Panc1 (cell line): ENCODE data around the gene OASL. TPM values are rescaled to one million over a fixed set of nuclear protein-coding genes. Genes with fewer than 3 reads are reported as not detected.

Source experiments
- ATAC-seq: fragments of 200-7000 bp; cut with Tn5 transposase; 2 replicates; pipeline ENCODE4 v1.9.1; 2020; ENCODE audit warnings: mild to moderate bottlenecking, moderate library complexity
- BruUV-seq: library from RNA; stranded (reverse); fragments of 400-500 nt; replicated peaks from 2 replicates; lab custom pipeline; 2021; lab: Mats Ljungman, UMichigan
- CTCF ChIA-PET: fragments of 300-600 bp; sonication (Branson Sonifier 250); formaldehyde crosslinking; loops from one replicate; lab custom pipeline; 2022; ENCODE audit warnings: antibody characterized with exemption; lab: Charles Lee
- POLR2A ChIA-PET: fragments of 300-600 bp; sonication (Branson Sonifier 250); formaldehyde crosslinking; loops from one replicate; lab custom pipeline; 2022; ENCODE audit warnings: antibody characterized with exemption; lab: Charles Lee
- DNase-seq: peaks from one replicate; pipeline ENCODE4 v3.0.0-alpha.2; 2010; ENCODE audit warnings: low read depth, low spot score
- H3K27ac ChIP-seq: 2 replicates; pipeline ENCODE4 v1.5.1; 2011; ENCODE audit warnings: mild to moderate bottlenecking, low read length, inconsistent platforms
- H3K27me3 ChIP-seq: fragments of 200-500 bp; sonication (Bioruptor generic); 2 replicates; pipeline ENCODE4 v1.6.0; 2014; ENCODE audit warnings: low read length, inconsistent platforms; ENCODE audit not compliant: control insufficient read depth, insufficient read depth
- H3K36me3 ChIP-seq: fragments of 200-500 bp; sonication (Bioruptor generic); 2 replicates; pipeline ENCODE4 v1.5.1; 2014; ENCODE audit warnings: inconsistent platforms, mild to moderate bottlenecking, low read length, moderate library complexity; ENCODE audit not compliant: control insufficient read depth, insufficient read depth
- H3K4me1 ChIP-seq: 2 replicates; pipeline ENCODE4 v1.5.1; 2011; ENCODE audit warnings: inconsistent platforms, mild to moderate bottlenecking, low read length, moderate library complexity; ENCODE audit not compliant: control insufficient read depth, insufficient read depth
- H3K4me3 ChIP-seq, 2 experiments: 2 replicates each; pipeline ENCODE4 v1.5.1; 2011 to 2012; ENCODE audit warnings: low read depth in 2 of 2, low read length in 2 of 2, mild to moderate bottlenecking in 2 of 2, inconsistent platforms in 1 of 2, moderate library complexity in 1 of 2
- H3K9me3 ChIP-seq: fragments of 200-500 bp; sonication (Bioruptor generic); 2 replicates; pipeline ENCODE4 v1.5.1; 2014; ENCODE audit warnings: low read depth, mild to moderate bottlenecking, inconsistent platforms, low read length, moderate library complexity; ENCODE audit not compliant: control insufficient read depth, insufficient read depth
- CTCF ChIP-seq: fragments of 450-650 bp; IDR thresholded peaks from 2 replicates; pipeline ENCODE4 v1.5.1; 2017; ENCODE audit warnings: mild to moderate bottlenecking
- POLR2AphosphoS5 ChIP-seq: IDR thresholded peaks from 2 replicates; pipeline ENCODE4 v1.6.1; 2012; ENCODE audit warnings: mild to moderate bottlenecking, low read depth, low read length, moderate library complexity
- REST ChIP-seq, 2 experiments: IDR thresholded peaks; 2 replicates each; pipeline ENCODE4 v1.6.1; 2011 to 2012; ENCODE audit warnings: low read depth in 2 of 2, control low read depth in 1 of 2, low read length in 1 of 2, mild to moderate bottlenecking in 1 of 2, moderate library complexity in 1 of 2; ENCODE audit not compliant: insufficient read depth in 1 of 2
- SIN3A ChIP-seq: IDR thresholded peaks from 2 replicates; pipeline ENCODE4 v1.6.1; 2012; ENCODE audit warnings: low read depth, mild to moderate bottlenecking, low read length, moderate library complexity, borderline replicate concordance; ENCODE audit not compliant: insufficient read depth
- TCF7L2 ChIP-seq: IDR thresholded peaks from 2 replicates; pipeline ENCODE4 v1.6.1; 2011; ENCODE audit warnings: mild to moderate bottlenecking, low read depth, low read length, inconsistent platforms
- in situ Hi-C: cut with HindIII; loops from 2 replicates; pipeline ENCODE4 v1.10.0; 2016; ENCODE audit warnings: low sequenced_read_pairs, low pct_unique_long_range_greater_than_20kb
- intact Hi-C: fragments of 100-400 bp; cut with micrococcal nuclease; formaldehyde crosslinking; loops from one replicate; pipeline ENCODE4 v1.10.0; 2022; ENCODE audit not compliant: unreplicated experiment
- total RNA-seq: library from RNA; stranded (reverse); gene quantifications from one replicate; pipeline ENCODE4 v1.2.1, GENCODE V29; 2021; ENCODE audit not compliant: unreplicated experiment

OASL gene
- total RNA-seq, 1 experiment from 2014 or later: 21.1 TPM

DNA sequence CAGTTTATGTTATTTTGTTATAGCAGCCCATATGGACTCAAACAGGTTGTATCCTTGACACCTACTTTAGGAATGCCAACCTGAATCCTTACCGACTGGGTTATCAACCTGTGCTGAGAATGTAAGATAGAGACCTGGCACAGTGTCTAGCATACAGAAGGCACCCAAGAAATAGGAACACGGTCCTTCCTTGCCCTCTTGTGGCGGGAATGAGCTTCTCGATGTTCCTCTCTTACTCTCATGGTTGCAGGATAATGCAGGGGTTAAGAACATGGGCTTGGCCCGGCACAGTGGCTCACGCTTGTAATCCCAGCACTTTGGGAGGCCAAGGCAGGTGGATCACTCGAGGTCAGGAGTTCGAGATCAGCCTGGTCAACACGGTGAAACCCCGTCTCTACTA is 29.3 kb downstream of the OASL start:
- intact Hi-C loops: loop anchor here (5.0 kb wide), 1 partner anchor 98 kb away; no protein-coding TSS in a partner anchor
- H3K36me3 ChIP-seq: no peaks in the 10 kb centered on the region

GRCh38 chr12:121008347-121009098 is 30.5 kb downstream of the OASL start:
- CTCF ChIA-PET: no interaction called here
- intact Hi-C loops: loop anchor here (5.0 kb wide), 1 partner anchor 99 kb away; no protein-coding TSS in a partner anchor
- no TSS peak for BruUV-seq
- TF ChIP-seq CTCF (no peak), REST (IDR thresholded peaks at IDR 0.05; ENCODE audit: insufficient read depth in 1 of 2, low read depth in 2 of 2, low read length in 1 of 2) (no peak), POLR2AphosphoS5 (no peak), TCF7L2 (no peak)

More for the DNA sequence above, 29.3 kb downstream of the OASL start:
- H3K9me3 ChIP-seq: no peaks in the 10 kb centered on the region
- H3K4me1 ChIP-seq: no peaks in the 10 kb centered on the region
- DNase-seq: no peak
- H3K4me3 ChIP-seq: no peak overlapping the region
- H3K27ac ChIP-seq: no peak overlapping the region
- peak; percentile 95 for ATAC-seq
- POLR2A ChIA-PET: interaction anchor here (0.6 kb wide), 1 partner anchor 42 kb away, joined by 3 read pairs; no protein-coding TSS in a partner anchor
- in situ Hi-C loops: no loop called here
- no peaks in the 10 kb centered on the region for H3K27me3 ChIP-seq
- no TSS peak for BruUV-seq
- no peak for TF ChIP-seq TCF7L2
- peak; percentile 81 for TF ChIP-seq CTCF
- TF ChIP-seq REST (IDR thresholded peaks at IDR 0.05; ENCODE audit: insufficient read depth in 1 of 2, low read depth in 2 of 2, low read length in 1 of 2): no peak
- TF ChIP-seq SIN3A: no peak
- no peak for TF ChIP-seq POLR2AphosphoS5
- CTCF ChIA-PET: interaction anchor here (0.6 to 1.0 kb wide), 2 partner anchors 38 to 267 kb away, joined by 5 to 9 read pairs; no protein-coding TSS in a partner anchor

More at GRCh38 chr12:121008347-121009098, 30.5 kb downstream of the OASL start:
- DNase-seq (no peak), ATAC-seq (no peak)
- no peaks in the 10 kb centered on the region for H3K27me3 ChIP-seq
- H3K4me3 ChIP-seq: no peak overlapping the region
- in situ Hi-C loops: no loop called here
- H3K9me3 ChIP-seq: no peaks in the 10 kb centered on the region
- POLR2A ChIA-PET: no interaction called here
- H3K4me1 ChIP-seq: no peaks in the 10 kb centered on the region
- no peak overlapping the region for H3K27ac ChIP-seq
- no peaks in the 10 kb centered on the region for H3K36me3 ChIP-seq
